GM12874 (cell line): ENCODE results near the gene DCST1.

Source experiments
- CTCF ChIP-seq: IDR thresholded peaks from 2 replicates; pipeline ENCODE4 v1.5.1; 2011; ENCODE audit warnings: low read depth, mild to moderate bottlenecking, control low read depth, low read length, moderate library complexity; ENCODE audit not compliant: insufficient read depth

The DCST1 gene

GRCh38 chr1:155079487-155080311 lies 46.1 kb downstream of the DCST1 start:
- TF ChIP-seq CTCF: no peak

GRCh38 chr1:155080312-155081228 lies 46.9 kb downstream of the DCST1 start:
- TF ChIP-seq CTCF: no peak

- TF ChIP-seq CTCF: no peak
These were observed 48.1 kb downstream of the DCST1 start for GRCh38 chr1:155081472-155082300.

GRCh38 chr1:155082301-155083051 lies 48.9 kb downstream of the DCST1 start:
- TF ChIP-seq CTCF: no peak

- no peak for TF ChIP-seq CTCF
These were observed 49.5 kb downstream of the DCST1 start for GRCh38 chr1:155083052-155083541.

- TF ChIP-seq CTCF: 0 out of 2 replicates have a peak, but pooled peaks have one; percentile 28
These were observed 50.5 kb downstream of the DCST1 start for GRCh38 chr1:155083865-155084721.
